ENCODE data around the gene TPP2.

GRCh38 chr13:102670130-102670529 is 73.3 kb downstream of the TPP2 start:
- no peak for TF ChIP-seq CTCF (IDR thresholded peaks at IDR 0.05 in 2 of 3, conservative IDR thresholded peaks at IDR 0.05 in 1 of 3; ENCODE audit: borderline replicate concordance in 1 of 3, insufficient read depth in 1 of 3, low read depth in 2 of 3, low read length in 2 of 3)
- TF ChIP-seq POLR2AphosphoS5 (IDR thresholded peaks at IDR 0.05; ENCODE audit: low read depth, low read length), result no peak
- TF ChIP-seq POLR2A (IDR thresholded peaks at IDR 0.05; ENCODE audit: borderline replicate concordance, extremely low read depth, insufficient read depth, insufficient read length), result no peak
- no peak for TF ChIP-seq EGR1 (IDR thresholded peaks at IDR 0.05; ENCODE audit: low read depth)
- no peak for TF ChIP-seq REST (IDR thresholded peaks at IDR 0.05; ENCODE audit: low read depth)
- no peak for TF ChIP-seq RAD21 (IDR thresholded peaks at IDR 0.05; ENCODE audit: low read depth)
- no peak for TF ChIP-seq ELF1 (IDR thresholded peaks at IDR 0.05; ENCODE audit: borderline replicate concordance, low read depth)
- no peak for TF ChIP-seq EZH2phosphoT487 (IDR thresholded peaks at IDR 0.05; ENCODE audit: borderline replicate concordance)
- no peak for TF ChIP-seq CEBPB (IDR thresholded peaks at IDR 0.05; ENCODE audit: low read depth)
- no peak for TF ChIP-seq EZH2 (IDR thresholded peaks at IDR 0.05)
